DND-41 (cell line): ENCODE data around the gene KCNH1.

Source experiments
- CTCF ChIP-seq: IDR thresholded peaks from 2 replicates; pipeline ENCODE4 v1.5.1; 2012; ENCODE audit warnings: borderline replicate concordance, low read length, moderate library complexity, mild to moderate bottlenecking; ENCODE audit not compliant: poor library complexity, severe bottlenecking; ENCODE audit errors: extremely low read depth
- EZH2 ChIP-seq: IDR thresholded peaks from 3 replicates; pipeline ENCODE4 v1.6.1; 2012; ENCODE audit warnings: borderline replicate concordance, low read depth, mild to moderate bottlenecking, moderate library complexity, low read length, inconsistent platforms; ENCODE audit not compliant: severe bottlenecking

GRCh38 chr1:211135342-211135950, 1.5 kb upstream of the KCNH1 start:
- peak; percentile 67 for TF ChIP-seq CTCF
- TF ChIP-seq EZH2 = no peak
